H7 (cell line): ENCODE data around the gene FBXO2. TPM values are rescaled to one million over a fixed set of nuclear protein-coding genes. Genes with fewer than 3 reads are reported as not detected.

ENCODE experiments used
- DNase-seq: peaks from one replicate; pipeline ENCODE4 v3.0.0; 2012
- H3K27me3 ChIP-seq: 2 replicates; pipeline ENCODE4 v1.6.0; 2011; ENCODE audit warnings: mild to moderate bottlenecking, low read length; ENCODE audit not compliant: control insufficient read depth, insufficient read depth
- H3K36me3 ChIP-seq: replicated peaks from 2 replicates; pipeline ENCODE4 v1.5.1; 2011; ENCODE audit warnings: low read length; ENCODE audit not compliant: control insufficient read depth, insufficient read depth
- H3K4me3 ChIP-seq: 2 replicates; pipeline ENCODE4 v1.5.1; 2011; ENCODE audit warnings: low read depth, mild to moderate bottlenecking, control low read depth, low read length, moderate library complexity; ENCODE audit not compliant: insufficient read depth
- total RNA-seq: library from RNA; depleted of rRNA; stranded (reverse); fragments of >200 nt; shearing (Covaris generic); gene quantifications from 2 replicates; pipeline ENCODE4 v1.2.3, GENCODE V29; 2014

FBXO2 gene
- total RNA-seq, 1 experiment from 2014 or later: 46.7 TPM

GRCh38 chr1:11639372-11639771 lies 14.9 kb downstream of the FBXO2 start:
- no peak for DNase-seq
- H3K27me3 ChIP-seq: no peaks in the 10 kb centered on the region
- no peaks in the 10 kb centered on the region for H3K36me3 ChIP-seq
- H3K4me3 ChIP-seq: no peak overlapping the region

DNA sequence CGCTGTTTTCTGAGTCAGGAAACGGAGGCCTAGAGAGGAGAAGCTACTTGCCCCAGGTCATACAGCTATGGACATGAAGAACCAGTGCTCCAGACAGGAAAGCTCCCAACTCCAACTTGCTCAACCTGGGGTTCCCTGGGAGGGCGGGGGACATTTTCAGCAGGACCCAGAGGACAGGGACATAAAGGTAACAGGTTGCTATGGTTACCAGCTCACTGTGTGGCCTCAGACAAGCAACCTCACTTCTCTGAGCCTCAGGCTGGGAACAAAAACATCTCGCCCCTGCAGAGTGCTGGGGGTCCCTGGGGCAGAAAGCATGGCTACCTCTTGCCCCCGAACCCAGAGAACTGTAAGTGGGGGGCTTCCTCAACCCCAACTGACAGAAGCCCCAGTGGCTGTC lies 16.1 kb downstream of the FBXO2 start:
- no peaks in the 10 kb centered on the region for H3K36me3 ChIP-seq
- H3K27me3 ChIP-seq: no peaks in the 10 kb centered on the region
- DNase-seq: no peak
- H3K4me3 ChIP-seq: no peak overlapping the region

GRCh38 chr1:11634365-11635192 lies 19.6 kb downstream of the FBXO2 start:
- Histone ChIP-seq H3K27me3 (no peaks in the 10 kb centered on the region; the same call in 1 of the 2 replicates), H3K4me3 (no peak overlapping the region), H3K36me3 (no peaks in the 10 kb centered on the region)
- DNase-seq: no peak

- no peaks in the 10 kb centered on the region for H3K36me3 ChIP-seq
- no peak for DNase-seq
These were observed 24.8 kb downstream of the FBXO2 start for GRCh38 chr1:11629184-11630016.

GRCh38 chr1:11628767-11629166 lies 25.5 kb downstream of the FBXO2 start:
- Histone ChIP-seq H3K4me3 (no peak overlapping the region), H3K27me3 (no peaks in the 10 kb centered on the region; the same call in 1 of the 2 replicates), H3K36me3 (no peaks in the 10 kb centered on the region)
- no peak for DNase-seq

More at GRCh38 chr1:11629184-11630016, 24.8 kb downstream of the FBXO2 start:
- Histone ChIP-seq H3K27me3 (no peaks in the 10 kb centered on the region; the same call in 1 of the 2 replicates), H3K4me3 (no peak overlapping the region)

DNA sequence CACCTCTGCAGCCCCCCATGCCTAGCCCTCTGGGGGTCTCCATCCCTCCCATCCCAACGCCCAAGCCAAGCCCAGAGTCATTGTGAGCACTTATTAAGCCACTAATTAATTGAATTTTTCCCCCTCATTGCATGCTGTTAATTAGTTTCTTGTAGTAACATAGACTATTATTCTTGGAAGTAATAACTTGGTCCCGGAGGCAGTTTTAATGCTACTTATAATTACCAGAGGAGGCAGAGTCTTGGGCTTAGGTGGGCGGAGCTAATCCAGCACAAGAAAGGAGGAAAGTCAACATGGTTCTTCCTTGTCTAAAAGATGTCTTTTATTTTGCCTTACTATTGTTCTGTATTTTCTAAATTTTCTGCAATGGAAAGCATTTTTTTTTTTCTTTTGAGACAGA lies 27.7 kb downstream of the FBXO2 start:
- no peak for DNase-seq
- H3K27me3 ChIP-seq: no peaks in the 10 kb centered on the region; the same call in 1 of the 2 replicates
- H3K36me3 ChIP-seq: no peaks in the 10 kb centered on the region
- H3K4me3 ChIP-seq: no peak overlapping the region

GRCh38 chr1:11623702-11624101 lies 30.5 kb downstream of the FBXO2 start:
- Histone ChIP-seq H3K4me3 (no peak overlapping the region), H3K27me3 (no peaks in the 10 kb centered on the region), H3K36me3 (no peaks in the 10 kb centered on the region)
- no peak for DNase-seq

DNA sequence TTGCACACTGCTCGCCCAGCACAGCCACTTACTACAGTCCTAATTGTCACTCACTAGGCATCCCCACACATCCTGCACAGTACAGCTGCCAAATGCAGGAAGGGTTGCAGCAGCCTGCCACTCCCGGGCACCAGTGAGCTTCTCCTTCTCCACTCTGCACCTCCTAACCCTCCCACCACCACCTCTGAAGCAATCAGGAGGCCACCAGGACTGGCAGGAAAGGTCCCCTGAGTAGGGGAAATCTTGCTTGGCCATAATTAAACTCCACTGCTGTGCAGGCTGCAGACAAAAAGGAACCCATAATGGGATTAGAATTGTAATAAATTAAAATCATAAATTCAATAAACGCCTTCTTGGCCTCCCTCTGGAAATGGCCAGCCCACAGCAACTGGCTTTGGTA lies 31.8 kb downstream of the FBXO2 start:
- Histone ChIP-seq H3K4me3 (no peak overlapping the region), H3K36me3 (no peaks in the 10 kb centered on the region), H3K27me3 (no peaks in the 10 kb centered on the region)
- DNase-seq: no peak

DNA sequence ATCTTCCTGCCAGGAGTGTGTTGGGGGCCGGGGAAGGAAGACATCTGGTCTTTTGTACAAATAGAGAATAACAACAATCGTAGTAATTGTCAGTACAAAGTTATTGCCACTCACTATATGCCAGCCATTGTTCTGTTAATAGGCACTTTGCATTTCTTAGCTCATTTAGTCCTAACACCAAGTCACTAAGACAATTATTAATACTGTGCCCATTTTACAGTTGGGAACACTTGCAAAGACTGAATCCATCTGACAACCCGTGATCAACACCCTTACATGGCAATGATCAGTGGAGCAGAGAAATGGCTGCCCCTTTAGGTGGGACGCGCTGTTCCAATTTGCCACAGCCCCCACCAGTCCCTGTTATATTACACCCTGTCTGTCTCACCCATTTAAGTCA lies 33.3 kb downstream of the FBXO2 start:
- DNase-seq: no peak
- Histone ChIP-seq H3K36me3 (no peaks in the 10 kb centered on the region), H3K4me3 (no peak overlapping the region), H3K27me3 (no peaks in the 10 kb centered on the region)

- no peak for DNase-seq
- no peaks in the 10 kb centered on the region for H3K27me3 ChIP-seq
- H3K36me3 ChIP-seq: no peaks in the 10 kb centered on the region
- no peak overlapping the region for H3K4me3 ChIP-seq
These were observed 33.8 kb downstream of the FBXO2 start for GRCh38 chr1:11620405-11620804.

DNA sequence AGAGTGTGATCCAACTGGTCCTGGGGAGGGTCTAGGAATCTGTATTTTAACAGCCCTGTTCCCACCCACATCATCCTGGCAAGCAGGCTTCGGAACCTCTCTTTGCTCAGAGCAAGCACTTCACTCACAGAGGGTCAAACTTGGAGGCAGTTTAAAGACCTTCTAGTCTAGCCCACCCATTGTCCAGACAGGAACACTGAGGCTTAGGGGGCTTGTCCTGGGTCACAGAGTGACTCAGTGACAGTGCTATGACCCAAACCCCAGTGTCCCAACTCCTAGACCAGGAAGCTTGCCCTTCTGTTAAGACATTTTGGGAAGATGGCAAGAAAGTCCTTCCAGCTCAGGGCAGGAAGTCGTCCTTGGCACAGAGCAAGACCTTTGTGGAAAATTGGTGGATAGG lies 36.5 kb downstream of the FBXO2 start:
- DNase-seq: no peak
- Histone ChIP-seq H3K4me3 (no peak overlapping the region), H3K27me3 (no peaks in the 10 kb centered on the region), H3K36me3 (no peaks in the 10 kb centered on the region)

DNA sequence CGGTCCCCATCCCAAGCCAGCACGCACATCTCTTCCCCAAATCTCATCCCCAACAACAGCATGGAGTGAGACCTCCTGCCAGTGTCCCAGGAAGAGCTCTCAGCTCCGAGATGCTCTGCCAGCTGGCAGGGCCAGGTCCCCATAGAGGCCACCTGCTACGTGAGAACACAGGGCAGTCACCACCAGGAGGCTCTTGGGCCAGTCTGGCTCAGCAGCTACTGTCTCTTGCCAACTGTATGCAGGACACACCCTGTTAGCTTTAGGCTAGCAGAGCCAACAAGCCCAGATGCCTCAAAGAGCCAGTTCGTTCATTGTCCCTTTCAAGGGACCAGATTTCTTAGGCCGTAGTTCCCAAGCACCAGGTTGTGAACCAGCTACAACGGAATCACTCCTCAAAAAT lies 36.9 kb downstream of the FBXO2 start:
- no peak for DNase-seq
- H3K36me3 ChIP-seq: no peaks in the 10 kb centered on the region
- H3K4me3 ChIP-seq: no peak overlapping the region
- H3K27me3 ChIP-seq: no peaks in the 10 kb centered on the region

DNA sequence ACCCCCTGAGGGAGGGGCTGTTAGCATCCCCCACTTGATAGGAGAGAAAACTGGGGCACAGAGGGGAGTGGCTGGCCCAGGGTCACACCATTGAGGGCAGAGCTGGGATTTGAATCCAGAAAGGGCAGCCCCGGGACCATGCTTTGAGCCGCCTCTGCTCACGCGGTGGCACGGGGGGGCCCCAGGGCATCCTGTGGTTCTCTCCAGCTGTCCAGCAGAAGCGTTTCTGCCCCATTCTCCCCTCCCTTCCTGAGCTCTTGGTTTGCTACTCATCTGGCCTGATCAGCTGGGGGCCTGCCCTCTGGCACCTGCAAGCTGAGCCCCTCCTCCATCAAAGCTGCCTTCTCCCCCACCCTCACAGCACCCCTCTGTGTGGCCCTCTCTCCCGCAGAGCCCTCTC lies 37.5 kb downstream of the FBXO2 start:
- Histone ChIP-seq H3K27me3 (no peaks in the 10 kb centered on the region), H3K36me3 (no peaks in the 10 kb centered on the region), H3K4me3 (no peak overlapping the region)
- no peak for DNase-seq

GRCh38 chr1:11615090-11615489 lies 39.1 kb downstream of the FBXO2 start:
- no peaks in the 10 kb centered on the region for H3K27me3 ChIP-seq
- H3K4me3 ChIP-seq: no peak overlapping the region
- no peak for DNase-seq
- H3K36me3 ChIP-seq: no peaks in the 10 kb centered on the region

DNA sequence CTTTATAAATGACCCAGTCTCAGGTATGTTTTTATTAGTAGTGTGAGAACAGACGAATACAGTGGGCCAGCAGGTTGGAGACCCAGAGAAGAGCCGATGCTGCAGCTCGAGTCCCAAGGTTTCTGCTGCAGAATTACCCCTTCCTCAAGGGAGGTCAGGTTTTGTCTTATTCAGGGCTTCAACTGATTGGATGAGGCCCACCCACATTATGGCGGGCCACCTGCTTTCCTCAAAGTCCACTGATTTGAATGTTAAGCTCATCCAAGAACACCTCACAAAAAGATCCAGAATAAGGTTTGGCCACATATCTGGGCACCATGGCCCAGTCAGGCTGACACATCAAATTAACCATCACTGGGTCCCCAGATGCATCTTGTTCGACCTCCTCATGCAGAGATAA lies 40.9 kb downstream of the FBXO2 start:
- no peak for DNase-seq
- H3K27me3 ChIP-seq: no peaks in the 10 kb centered on the region
- no peaks in the 10 kb centered on the region for H3K36me3 ChIP-seq
- H3K4me3 ChIP-seq: no peak overlapping the region
